ENCODE results near the gene CYP19A1. TPM values are rescaled to one million over a fixed set of nuclear protein-coding genes. Genes with fewer than 3 reads are reported as not detected.
A peak's percentile ranks its signal among the peaks of the same experiment; 100 is the strongest.

CYP19A1 gene
- total RNA-seq, 1 donor from 2014 or later = 2.4 TPM

DNA sequence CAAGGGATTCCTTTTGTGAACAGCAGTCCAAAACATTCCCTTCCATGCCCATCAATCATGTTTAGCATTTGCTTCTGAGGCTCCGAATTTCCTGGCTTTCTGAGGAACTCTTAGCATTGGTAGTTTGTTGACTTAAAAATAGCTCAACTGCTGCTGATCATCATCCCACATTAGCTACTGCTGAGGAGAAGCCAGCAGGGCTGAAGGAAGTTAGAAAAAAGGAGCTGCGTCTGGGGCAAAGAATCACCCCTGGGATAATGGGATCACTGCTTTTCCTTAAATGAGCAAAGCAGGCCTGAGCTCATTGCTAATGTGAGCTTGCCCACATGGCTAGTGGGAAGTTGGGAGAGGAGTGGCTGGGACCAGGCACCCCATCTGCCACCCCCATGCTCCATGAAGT is 39.8 kb downstream of the CYP19A1 start:
- peak; percentile 23 for DNase-seq (ENCODE audit: low spot score)

DNA sequence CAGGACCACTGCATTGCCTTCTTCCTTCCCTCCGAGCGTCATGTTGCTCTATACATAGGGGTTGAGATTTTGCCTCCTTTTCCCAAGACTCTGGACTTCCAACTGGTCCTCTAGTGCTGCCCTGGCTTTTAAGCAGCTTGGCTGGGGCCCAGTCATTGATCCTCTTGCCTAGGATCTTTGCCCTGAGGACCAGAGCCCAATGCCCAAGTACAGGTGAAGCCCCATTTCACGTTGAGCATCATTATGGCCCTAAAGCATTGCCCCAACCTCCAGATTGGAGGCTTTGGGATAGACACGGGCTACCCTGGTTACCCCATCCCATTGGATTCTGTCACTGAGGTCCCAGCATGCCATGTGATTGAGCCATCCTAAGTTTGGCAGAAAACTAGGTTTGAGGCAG is 47.7 kb downstream of the CYP19A1 start:
- DNase-seq (ENCODE audit: low spot score) = no peak

DNA sequence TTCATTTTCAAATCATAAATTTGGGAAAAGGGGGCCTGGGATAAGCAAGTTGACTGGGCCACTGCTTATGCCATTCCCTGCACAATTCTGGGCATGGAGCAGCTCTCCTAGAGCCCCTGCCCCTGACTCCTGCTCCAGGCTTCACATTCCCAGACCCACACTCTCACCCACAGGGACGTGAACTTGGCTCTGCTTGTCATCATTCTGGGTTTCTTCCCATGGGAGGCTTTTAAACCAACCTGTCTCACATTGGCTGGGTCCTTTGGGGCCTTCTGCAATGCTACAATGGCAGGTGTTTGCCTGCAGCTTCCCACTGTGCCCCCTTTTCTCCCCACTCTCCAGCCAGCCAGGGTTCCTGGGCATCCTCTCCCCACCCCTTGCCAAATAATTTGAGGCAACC is 49.1 kb downstream of the CYP19A1 start:
- DNase-seq (ENCODE audit: low spot score) = no peak

DNA sequence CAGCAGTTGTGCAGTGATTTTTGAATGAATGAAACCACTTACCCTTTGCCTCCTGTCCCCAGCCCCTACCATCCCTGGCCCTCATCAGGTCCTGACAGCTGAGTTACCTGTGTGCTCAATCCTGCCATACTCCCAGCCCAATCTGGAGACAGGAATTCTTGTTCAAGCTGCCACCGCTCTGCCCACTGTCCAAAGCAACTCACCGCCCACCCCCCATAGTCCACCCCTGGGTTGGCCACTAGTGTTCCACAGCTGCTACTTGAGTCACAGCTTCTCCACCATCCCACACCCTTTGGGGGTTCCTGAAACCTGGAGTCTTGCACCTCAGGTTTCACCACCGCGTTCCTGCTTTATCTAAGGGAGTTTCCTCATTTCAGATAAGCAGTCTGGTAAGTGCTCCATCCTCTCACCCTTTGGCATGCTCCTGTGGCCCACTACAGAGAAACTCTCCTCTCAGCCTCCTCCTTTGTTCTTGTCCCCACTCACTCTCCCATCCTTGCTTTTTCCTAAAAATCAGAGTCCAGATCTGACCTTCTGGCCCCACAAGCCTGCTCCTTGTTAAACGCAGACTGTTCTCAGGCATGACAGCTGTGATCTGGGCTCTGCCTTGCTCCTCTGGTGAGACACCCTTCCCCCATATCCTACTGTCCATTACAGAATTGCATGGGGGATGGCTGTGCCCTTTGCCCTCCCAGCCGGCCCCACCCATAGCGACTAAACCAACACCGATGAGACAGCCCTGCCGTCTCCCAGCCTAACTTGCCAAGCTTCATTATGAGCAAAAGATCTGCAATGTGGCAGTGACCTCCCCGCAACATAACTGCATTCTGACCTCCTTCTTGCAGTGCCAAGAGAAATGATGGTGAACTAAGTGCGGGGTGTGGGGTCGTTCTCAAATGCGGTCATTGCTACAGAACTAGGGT is 50.0 kb downstream of the CYP19A1 start:
- DNase-seq (ENCODE audit: low spot score) = no peak

DNA sequence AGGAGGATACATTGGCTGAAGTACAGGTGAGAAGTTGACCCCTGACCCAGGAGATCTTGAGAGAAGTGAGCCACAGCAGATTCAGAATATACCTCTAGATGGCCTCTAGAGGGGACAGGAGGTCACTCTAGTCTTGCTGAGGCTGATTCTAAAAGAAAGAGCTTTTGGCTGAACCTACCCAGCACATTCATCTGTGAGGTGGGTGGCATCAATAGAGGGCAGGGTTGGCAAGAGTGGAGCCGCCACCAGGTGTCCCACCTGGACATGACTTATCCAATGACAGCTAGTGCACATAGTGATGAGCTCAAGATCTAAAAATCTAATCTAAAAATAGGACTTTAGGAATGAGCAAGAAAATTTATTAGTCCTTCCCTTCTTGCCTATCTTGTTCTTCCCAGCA is 51.6 kb downstream of the CYP19A1 start:
- DNase-seq (ENCODE audit: low spot score) = no peak

DNA sequence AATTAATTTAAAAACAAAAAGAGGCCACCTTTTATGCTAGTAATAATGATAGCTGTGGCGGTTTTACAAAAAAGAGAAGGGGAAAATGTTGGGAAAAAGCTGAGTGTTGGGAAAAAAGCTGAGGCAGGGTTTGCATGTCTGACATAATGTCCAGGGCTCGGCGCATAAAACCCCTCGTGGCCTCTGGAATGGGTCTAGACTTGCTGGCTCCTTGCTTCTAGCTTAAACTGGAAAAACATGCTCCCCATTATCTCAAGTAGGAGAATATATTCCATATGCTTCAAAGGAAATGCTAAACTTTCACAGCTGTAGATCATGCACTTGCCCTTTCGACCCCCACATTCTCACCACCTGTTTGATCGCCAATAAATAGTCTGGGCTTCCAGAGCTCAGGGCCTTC is 53.0 kb downstream of the CYP19A1 start:
- no peak for DNase-seq (ENCODE audit: low spot score)

DNA sequence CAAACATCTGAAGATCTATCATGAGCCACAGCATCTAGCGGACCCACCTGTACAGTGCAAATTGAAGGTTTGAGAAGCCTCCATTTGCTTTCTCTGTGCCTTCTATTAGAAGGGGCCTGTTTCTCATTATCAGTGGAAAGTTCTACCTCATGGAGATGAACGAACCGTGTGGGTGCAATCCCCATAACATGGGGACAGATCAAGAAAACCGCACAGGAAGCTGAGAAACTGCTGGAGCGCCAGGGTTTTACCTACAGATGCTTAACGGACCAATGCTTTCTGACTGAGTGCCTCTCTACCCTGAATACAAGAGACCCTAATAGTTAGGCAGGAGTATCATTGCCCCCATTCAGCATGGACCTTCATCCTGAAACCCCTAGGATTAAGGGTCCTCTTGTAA is 53.5 kb downstream of the CYP19A1 start:
- no peak for DNase-seq (ENCODE audit: low spot score)

DNA sequence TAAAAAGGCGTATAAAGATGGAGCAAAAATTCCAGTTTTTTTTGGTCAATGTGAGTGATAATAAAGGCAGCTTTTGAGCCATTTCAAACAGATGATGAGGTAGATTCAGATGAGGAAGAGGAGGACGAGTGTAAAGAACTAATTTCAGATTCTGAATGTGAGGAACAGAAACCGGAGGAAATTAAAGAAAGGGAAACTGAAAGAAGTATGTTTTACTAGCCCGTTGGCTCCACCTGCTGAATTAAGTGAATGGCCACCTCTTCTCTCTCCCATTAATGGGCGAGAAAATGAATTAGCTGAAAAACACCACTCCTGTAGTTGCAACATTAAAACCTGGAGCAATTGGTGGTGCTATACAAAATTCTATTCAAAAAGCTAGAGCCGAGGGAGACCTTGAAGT is 55.4 kb downstream of the CYP19A1 start:
- DNase-seq (ENCODE audit: low spot score) = no peak

DNA sequence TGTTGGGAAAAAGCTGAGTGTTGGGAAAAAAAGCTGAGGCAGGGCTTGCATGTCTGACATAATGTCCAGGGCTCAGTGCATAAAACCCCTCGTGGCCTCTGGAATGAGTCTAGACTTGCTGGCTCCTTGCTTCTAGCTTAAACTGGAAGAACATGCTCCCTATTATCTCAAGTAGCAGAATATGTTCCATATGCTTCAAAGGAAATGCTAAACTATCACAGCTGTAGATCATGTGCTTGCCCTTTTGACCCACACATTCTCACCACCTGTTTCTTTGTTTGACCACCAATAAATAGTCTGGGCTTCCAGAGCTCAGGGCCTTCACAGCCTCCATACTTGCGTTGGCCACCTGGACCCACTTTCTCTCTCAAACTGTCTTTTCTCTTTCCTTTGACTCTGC is 56.2 kb downstream of the CYP19A1 start:
- DNase-seq (ENCODE audit: low spot score) = peak; percentile 54

DNA sequence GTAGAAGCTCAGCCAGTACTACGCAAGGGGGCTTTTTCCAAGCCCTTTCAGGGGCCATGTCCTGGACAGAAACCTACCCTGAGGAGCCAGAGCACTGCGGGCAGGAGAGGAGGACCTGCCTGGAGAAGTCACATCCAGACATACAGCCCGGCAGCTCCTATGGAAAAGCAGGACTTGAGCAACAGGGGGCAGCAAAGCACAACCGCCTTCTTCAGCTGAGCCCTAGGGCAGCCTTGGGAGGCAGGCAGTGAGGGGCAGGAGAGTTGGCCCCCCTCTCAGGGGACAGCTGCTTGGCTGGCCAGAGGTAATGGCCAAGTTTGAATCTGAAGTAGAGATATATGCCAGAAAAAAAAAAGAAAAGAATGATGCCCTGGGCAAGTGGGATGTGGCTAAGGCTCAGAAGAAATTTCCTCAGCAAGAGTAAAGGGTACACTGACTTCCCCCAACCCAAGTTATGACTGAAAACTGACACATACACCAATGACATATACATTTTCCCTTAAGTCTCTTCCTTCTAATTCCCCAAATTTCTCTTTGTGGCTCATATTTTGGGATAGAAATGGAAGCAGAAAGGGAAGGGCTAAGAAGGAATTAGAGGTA is 56.9 kb downstream of the CYP19A1 start:
- peak; percentile 43 for DNase-seq (ENCODE audit: low spot score)

DNA sequence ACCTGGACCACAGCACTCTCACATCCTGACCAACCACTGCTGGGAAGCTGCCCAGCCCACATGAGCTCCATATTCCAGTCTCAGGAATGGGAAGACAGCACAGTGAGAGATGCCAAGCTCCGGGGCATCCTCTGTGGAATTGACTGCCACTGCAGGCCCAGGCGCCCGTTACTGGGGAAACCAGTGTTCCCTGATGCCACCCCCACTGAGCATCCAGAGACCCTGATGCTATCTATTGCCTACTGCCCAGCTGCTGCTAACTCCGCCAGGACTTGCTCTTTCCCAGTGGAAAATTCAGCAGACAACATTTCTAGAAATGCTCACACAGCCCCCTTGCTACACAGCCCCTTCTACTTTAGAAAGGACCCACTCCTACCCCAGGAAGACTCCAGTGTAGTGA is 57.6 kb downstream of the CYP19A1 start:
- DNase-seq (ENCODE audit: low spot score) = no peak

DNA sequence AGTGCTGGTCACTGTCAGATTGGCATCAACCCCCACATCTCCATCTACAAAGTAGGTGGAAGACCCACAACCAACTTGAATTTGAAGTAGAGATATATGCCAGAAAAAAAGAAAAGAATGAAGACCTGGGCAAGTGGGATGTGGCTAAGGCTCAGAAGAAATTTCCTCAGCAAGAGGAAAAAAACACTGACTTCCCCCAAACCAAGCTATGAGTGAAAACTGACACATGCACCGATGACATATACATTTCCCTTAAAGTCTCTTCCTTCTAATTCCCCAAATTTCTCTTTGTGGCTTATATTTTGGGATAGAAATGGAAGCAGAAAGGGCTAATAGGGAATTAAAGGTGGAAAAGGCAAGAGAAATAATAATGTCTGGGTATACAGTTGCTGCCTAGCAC is 59.0 kb downstream of the CYP19A1 start:
- no peak for DNase-seq (ENCODE audit: low spot score)

DNA sequence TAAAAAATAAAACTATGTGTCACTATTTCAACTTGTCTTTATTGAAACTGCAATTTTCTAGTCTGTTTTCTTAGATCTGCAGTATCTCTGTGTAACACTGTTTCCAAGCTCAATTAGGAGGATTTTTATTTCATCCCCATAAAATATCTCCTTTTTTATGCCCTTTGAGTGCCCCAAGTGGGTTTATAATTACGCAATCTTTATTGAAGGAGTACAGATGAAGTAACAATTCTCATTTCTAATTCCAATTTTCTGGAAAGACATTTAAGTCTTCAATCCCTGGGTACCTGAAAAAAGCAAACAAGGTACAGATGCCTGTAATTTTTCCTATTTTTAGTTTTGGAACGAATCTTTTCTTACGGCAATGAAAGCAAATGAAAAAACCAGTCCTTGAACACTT is 61.3 kb downstream of the CYP19A1 start:
- DNase-seq (ENCODE audit: low spot score) = no peak

DNA sequence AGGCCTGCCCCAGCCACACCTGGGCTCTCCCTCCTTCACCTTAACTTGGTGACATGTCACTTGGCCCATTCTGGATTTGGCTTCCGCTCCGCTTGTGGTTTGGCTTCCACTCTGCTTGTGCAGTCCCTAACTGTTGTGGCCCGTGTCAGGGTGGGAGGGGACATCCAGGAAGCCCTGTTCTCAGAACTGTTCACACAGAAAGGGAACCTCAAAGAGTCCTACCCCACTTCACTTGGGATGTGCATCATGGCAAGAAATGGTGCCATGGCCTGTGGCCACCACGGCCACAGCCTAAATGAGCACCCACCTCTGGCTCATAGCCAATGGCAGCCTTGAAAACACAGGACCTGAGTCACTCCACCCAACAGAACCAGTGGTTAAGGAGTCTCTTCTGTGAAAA is 63.4 kb downstream of the CYP19A1 start:
- DNase-seq (ENCODE audit: low spot score) = no peak

DNA sequence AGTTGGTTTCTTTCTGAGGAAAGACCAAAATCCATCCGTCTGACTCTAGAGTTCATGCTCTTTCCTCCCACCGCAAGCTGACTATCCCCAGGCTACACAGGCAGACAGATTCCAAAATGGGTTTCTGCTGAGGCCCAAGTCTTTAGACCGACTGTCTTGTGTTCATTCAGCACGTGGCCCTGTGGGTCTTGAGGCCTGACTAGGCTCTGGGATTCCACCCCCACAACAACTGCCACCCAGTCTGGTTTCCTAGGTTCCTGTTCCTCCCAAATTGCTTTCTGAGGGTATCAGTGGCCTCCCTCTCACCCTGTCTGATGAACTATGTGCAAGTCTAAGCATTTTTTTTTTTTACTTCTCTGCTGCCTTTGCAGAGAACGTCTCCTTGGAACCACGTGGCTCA is 67.7 kb downstream of the CYP19A1 start:
- DNase-seq (ENCODE audit: low spot score) = peak; percentile 37

DNA sequence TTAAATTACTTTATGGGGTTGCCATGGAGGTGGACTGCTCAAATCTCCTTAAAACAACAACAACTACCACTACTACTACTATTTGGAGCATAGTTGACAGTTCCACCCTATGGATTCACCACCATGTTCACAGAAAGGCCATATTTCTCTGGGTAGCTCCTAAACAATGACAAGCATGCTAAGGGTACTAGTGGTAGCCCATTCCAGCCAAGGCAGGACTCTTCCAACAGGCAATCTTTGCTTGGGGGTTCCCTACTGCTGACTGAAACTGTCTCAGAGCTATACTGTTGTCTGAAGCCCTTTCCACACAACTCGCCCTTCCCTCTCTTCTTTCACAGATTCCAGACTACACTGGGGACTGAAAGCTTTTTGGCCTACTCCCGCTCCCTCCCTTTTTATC is 68.9 kb downstream of the CYP19A1 start:
- DNase-seq (ENCODE audit: low spot score) = no peak

DNA sequence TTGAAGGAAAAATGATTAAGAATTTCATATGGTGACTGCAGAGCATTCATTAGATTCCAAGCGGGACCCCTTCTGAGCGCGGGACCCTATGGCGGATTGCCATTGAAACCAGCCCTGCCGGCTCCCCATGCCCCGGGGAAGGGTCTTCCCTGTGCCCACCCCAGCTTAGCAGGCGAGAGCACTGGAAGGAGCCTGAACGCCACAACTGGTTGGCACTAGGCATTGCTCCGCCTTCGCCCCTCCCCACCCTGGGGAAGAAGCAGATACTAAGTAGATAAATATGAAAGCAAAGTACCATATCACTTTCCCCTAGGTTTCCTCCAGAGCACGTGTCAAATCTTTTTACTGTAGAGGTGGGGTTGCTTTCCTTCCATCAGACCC is 70.7 kb downstream of the CYP19A1 start:
- peak; percentile 35 for DNase-seq (ENCODE audit: low spot score)

DNA sequence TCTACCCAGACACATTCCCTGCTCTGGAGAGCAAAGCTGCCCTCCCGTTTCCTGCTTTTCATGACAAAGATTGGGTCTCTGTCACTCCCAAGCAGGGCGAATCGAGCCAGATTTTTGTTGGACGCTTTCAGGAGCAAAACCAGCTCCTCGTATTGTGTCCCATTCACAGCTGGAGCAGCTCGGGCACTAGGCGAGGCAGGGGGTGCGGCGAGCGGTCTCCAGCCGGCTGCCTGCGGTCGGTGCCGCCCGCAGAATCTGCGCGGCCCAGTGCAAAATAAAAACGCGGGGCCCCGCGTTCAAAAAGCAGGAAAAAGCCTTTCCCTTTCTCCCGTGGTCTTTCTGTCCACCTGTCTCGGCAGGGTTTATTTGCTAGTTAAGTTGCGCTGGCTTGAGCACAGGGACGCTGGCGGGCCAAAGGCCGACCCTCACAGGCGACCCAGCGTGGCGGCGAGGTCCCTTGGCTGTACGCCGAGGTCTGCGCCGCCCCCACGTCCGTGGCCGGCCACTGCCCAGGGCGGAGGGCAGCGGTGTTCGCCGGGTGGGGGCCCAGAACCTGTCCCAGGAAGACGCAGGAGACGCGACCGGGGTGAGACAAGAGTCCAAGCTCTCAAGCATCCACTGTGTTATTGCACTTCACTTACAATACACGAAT is 71.2 kb downstream of the CYP19A1 start:
- DNase-seq (ENCODE audit: low spot score) = peak; percentile 16

DNA sequence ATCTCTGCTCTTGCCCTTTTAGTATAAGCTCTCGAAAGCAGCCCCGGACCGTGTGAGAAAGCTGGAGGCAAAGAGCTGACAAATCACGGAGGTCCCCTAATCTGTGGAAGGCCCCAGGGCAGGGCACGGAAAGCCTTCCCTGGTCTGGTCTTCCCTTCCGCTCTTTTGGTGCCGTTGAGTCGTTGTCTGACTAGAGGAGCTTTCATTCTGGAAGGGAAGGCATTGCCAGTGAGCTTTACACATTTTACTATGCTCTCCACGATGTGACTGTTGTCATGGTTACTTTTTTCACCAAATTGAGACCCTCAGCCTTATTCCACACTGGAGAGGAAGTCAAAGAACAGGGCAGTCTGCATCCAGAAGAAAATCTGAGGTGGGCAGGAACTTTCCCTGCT is 71.7 kb downstream of the CYP19A1 start:
- DNase-seq (ENCODE audit: low spot score) = peak; percentile 28

DNA sequence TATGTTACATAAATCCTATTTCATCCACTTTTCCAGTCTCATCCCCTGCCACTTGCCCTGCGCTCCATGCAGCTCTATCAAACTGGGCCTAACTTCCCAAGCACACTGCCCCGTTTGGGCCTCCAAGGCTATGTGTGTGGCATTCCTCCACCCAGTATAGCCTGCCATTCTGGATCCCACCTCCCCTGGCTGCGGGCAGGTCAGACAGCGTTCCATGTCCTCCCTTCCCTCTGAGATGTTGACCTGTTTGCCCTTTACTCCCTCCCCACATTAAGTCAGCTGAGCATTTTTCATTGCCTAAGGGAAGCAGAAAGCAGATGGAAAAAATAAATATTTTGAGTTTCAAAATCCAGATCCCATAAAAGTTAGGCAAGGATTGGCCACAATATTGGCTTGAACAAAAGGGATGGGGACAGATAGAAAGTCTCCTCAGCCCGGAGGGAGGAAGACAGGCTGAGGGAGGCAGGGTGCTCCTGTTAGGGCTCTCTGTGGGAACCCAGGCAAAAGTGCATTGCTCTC is 73.3 kb downstream of the CYP19A1 start:
- DNase-seq (ENCODE audit: low spot score) = no peak

DNA sequence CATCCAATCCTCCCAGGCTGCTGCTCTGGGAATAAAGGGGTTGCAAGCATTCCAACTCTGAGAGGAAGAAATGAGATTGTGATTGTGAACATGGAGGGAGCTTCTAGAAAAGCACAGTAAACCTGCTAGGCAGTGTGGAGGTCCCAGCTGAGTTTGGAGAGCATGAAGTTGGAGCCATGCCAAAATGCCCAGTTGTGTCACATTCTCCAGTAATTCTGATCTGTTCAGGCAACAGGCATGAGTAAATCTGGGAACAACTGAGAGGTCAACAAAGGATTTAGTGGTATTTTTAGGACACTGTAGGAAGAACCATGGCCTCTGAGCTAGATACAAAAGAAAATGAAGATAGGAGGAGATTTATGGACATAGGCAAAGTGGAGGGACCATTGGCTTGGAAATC is 74.7 kb downstream of the CYP19A1 start:
- DNase-seq (ENCODE audit: low spot score) = no peak

DNA sequence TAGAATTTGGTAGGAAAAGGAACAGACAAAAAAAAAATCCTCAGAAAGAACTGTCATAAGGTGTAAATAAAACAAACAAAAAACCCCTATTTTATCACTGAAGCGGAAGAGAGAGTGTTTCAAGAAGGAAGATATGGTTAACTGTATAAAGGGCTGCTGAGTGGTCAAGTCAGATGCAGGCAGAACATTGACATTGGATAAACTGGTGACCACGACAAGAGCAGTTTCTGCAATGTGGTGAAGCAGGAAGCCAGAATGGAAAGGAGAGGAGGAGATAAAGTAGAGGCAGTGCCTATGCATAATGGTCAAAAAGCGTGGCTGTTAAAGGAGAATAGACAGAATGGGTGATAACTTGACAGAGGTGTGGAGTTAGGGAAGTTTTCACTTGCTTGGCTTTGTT is 75.3 kb downstream of the CYP19A1 start:
- DNase-seq (ENCODE audit: low spot score) = no peak

DNA sequence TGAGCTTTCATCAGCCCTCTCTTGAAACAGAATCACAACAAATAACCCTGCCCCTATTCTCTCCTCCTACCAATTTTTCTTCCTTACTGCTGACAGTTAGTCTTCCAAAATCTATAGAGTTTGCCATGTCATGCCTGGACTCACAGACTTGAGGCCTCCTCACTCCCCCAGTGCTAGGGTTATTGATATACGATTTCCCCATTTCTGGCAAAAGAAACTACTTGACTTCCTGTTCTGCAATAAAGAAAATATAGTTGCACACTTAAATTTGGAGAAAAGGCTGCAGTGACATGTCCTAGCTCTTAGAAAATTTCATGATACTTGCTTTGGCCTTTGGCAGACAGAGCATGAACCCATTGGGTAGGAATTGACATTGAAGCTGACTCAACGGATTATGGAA is 75.9 kb downstream of the CYP19A1 start:
- DNase-seq (ENCODE audit: low spot score) = no peak

Measured in umbilical cord (tissue), 2 donors.